HG03280 (cell line): Measurements from ENCODE around the gene SIGLEC15.
"Not testable (repeated sequence)": the region's sequence is repeated elsewhere in the genome, so short reads cannot be mapped to it uniquely, and the experiment has no call there.

Experiments used
- ATAC-seq: cut with Tn5 transposase; IDR thresholded peaks from one replicate; pipeline ENCODE4 v1.9.1; 2021; ENCODE audit warnings: mild to moderate bottlenecking, moderate library complexity; ENCODE audit not compliant: unreplicated experiment

Gene SIGLEC15

GRCh38 chr18:45841765-45842442 lies 16.4 kb downstream of the SIGLEC15 start:
- no peak for ATAC-seq

DNA sequence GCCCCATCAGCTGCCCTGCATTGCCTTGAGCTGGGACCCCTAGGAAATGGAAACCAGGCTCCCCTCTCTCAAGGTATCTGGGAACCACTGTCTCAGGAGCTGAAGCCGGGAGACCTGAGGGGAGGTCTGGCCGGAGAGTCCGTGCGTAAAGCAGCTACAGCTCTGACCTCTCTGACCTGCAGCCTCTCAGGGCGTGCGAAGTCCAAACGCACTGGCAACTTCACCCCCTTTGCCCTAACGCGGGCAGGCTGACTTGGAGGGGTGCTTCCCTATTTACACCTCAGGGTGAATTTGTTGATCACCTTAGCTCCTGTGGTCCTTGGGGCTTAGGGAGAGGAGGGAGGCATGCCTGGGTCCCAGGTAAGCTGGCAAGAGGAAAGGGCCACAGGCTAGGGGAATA lies 17.5 kb downstream of the SIGLEC15 start:
- ATAC-seq = no peak

- ATAC-seq = no peak
Measured at GRCh38 chr18:45844938-45845337, 19.5 kb downstream of the SIGLEC15 start.

DNA sequence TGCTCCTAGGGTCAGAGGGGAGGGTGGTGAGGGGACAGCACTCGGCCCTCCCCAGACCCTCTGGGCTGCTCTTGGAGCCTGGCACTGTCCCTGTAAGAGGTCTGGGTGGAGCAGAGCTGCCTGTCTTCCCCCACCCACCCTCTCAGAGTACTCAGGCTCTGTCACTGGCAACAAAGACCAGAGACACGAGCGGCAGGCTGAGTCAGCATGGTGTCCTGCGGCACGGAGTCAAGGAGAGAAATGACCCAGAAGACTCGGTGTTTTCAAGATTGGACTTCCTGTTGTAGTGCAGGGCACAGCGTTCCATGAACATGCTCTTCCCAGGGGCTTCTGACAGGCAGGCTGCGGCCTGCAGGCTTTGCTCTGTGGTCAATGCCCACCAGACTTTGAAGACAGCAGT lies 19.9 kb downstream of the SIGLEC15 start:
- ATAC-seq = no peak

GRCh38 chr18:45847119-45847518 lies 21.6 kb downstream of the SIGLEC15 start:
- ATAC-seq = no peak

DNA sequence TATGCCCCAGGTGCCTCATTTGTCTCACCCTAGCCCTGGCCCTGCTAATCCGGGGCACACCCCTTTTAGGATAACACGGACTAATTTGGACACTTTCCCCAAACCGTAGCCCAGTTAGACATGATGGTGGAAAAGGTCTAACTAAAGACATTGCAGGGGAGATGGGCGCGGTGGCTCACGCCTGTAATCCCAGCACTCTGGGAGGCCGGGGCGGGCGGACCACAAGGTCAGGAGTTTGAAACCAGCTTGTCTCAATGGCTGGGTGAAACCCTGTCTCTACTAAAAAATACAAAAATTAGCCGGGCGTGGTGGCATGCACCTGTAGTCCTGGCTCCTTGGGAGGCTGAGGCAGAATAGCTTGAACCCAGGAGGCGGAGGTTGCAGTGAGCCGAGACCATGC lies 23.2 kb downstream of the SIGLEC15 start:
- ATAC-seq = not testable (repeated sequence)

- ATAC-seq = no peak
Measured at GRCh38 chr18:45849529-45849928, 24.1 kb downstream of the SIGLEC15 start.

DNA sequence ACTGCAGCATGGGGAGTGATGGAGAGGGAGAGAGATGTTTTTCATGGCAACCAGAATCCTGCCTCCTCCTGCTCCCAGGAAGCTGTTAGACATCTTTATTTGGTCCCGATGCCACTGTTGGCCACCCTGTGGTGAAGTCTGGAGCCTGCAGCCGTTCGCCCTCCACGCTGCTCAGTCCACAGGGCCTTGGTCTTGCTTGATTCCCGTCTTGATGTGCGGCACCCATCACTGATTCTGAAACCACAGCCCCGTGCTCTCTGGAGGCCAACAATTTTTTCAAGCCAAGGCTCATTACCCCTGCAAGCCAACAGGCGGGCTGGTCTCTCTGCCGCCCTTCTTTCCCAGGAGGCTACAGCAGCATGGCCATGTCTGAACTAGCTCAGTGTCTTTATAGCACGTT lies 24.5 kb downstream of the SIGLEC15 start:
- ATAC-seq = no peak

DNA sequence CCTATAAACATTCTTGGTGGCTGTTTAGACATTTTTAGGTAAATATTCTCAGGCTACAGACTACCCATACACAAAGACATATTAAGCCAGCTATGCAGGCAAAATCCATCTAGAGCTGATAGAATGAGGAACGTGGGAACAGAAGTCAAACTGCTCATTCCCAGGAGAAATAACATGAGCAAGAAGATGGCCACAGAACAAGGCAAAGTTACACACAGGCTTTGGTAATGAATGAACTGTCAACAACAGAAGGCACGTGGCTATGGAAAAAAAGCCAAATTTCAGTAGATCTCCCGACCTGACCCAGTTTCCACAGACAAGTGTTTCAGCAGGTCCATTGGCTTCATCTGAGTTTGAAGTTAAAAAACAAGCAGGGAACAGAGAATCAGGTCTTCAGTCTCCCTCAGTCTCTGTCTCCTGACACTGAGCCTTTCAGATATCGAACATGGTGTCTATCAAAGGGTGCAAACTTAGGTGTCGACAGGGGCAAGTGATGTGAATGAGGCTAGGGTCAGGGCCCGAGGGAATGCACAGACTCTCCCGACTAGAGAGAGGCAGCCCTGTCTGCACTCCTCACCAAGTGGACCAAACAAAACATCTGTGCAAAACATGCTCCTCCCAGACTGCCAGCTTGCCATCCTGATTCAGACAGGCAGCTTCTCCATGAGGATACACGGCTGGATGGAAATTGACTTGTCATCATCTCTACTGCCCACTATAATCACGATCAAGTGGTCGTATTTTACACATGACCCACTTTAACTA lies 25.9 kb downstream of the SIGLEC15 start:
- no peak for ATAC-seq

- no peak for ATAC-seq
Measured at GRCh38 chr18:45852631-45853030, 27.2 kb downstream of the SIGLEC15 start.

GRCh38 chr18:45854036-45854586 lies 28.6 kb downstream of the SIGLEC15 start:
- ATAC-seq = no peak

DNA sequence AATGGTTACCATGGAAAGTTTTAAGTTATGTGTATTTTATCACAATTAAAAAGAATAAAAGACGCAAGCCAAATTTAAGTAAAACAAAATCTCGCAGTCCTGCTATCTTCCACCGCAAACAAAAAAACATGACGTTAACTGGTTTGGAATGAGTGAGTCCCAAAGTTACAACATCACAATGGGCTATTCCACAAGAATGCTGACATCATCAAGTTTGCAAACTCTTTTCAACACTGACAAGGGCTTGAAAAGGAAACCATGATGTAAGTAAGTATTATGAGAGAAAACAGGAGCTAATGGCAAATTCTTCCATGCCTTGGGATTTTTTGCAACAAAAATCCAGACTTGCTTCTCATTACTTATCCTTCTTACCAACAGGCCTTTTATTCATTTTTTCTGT lies 31.1 kb downstream of the SIGLEC15 start:
- ATAC-seq = no peak

GRCh38 chr18:45859334-45859733 lies 33.9 kb downstream of the SIGLEC15 start:
- ATAC-seq = no peak

DNA sequence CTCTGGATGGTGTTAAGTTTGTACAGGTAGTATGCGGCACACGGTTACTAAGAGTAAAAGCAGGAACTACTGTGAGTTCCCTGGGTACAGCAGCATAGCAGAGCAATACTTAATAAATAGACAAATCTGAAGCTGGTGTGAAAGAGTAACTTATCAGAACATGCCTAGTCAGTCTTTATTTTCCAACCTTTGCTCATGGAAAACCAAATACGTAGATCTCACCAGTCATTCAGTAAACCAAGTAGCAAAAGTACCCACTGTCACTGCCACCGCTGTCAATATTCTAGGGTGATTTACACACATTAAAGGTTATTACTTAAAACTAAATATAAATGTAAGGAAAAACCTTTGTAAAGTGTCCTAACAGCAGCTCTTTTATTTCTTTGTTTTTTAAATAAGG lies 35.0 kb downstream of the SIGLEC15 start:
- ATAC-seq = no peak

DNA sequence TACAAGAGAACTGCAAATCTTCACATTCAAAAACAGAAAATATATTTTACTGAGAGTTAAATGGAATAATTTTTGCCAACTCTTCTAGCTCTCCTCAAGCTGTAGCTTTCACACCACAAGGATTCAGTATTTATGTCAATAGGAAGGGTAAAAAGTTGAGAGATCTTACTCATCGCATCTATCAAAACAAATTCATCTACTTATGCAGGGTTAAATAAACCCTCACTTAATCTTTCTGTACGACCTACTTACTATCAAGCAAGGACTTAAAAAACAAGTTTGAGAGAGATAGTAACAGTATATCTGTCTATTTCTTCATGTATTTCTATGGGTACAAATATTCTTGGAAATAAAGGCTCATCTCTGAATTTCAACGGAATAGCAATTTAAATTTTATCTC lies 35.5 kb downstream of the SIGLEC15 start:
- ATAC-seq = no peak

DNA sequence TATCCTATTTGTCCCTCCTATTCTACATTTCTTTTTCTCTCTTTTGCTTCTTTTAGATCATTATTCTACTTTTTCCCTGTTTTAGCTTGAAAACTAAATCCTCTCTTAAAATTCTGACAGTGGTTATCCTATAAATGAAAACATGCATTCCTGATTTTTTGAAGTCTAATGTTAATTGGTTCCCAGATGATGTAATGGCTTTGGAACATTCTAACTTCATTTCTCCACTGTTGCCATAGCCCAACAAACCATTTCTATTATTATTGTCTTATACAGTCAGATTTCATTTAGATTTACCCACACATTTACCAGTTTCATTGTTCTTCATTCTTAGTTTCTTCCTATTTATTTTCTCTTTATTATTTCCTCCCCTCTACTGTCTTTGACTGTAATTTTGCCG lies 36.5 kb downstream of the SIGLEC15 start:
- no peak for ATAC-seq

GRCh38 chr18:45863469-45863868 lies 38.0 kb downstream of the SIGLEC15 start:
- no peak for ATAC-seq

DNA sequence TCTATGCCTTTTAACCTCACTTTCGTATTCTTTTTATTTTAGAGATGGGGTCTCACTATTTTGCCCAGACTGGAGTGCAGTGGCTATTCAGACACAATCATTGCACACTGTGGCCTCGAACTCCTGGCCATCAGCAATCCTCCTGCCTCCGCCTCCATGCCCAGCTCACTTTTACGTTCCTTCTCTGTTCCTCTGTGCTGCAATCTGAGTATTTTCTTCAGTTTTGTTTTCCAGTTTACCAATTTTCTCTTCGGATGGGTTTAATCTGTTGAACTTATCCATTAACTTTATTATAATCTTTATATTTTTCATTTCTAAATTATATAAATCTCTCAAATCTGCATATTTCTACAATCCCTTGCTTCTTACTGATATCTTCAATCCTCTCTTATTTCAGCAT lies 38.6 kb downstream of the SIGLEC15 start:
- no peak for ATAC-seq

DNA sequence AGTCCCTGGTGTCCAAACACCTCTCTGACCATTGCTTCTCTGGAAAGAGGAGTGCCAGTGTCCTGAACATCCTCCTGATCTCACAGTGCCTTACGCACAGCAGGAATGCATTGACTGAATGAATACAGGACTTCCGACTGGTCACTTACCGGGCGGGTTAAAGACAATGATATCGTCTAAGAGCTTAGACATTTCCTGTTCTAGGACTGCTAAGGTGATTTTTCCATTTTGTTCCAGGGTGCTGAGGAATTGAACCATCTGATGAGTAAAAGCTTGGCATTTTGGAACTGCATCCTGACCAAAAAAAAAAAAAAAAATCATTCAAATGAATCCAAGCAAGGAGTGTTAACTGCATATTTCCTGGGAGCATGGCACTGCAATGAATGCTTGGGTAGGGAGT lies 40.0 kb downstream of the SIGLEC15 start:
- ATAC-seq = no peak

GRCh38 chr18:45870419-45870818 lies 44.9 kb downstream of the SIGLEC15 start:
- no peak for ATAC-seq

GRCh38 chr18:45871431-45872084 lies 46.1 kb downstream of the SIGLEC15 start:
- ATAC-seq = no peak
